NCI-H1694 treated with DMSO at 0.1 percent for 48 hours (cell line): ENCODE measurements around the gene MMS19.

Source experiments
- DNase-seq: peaks from one replicate; lab custom pipeline; 2025; lab: John Stamatoyannopoulos, UW

The MMS19 gene

DNA sequence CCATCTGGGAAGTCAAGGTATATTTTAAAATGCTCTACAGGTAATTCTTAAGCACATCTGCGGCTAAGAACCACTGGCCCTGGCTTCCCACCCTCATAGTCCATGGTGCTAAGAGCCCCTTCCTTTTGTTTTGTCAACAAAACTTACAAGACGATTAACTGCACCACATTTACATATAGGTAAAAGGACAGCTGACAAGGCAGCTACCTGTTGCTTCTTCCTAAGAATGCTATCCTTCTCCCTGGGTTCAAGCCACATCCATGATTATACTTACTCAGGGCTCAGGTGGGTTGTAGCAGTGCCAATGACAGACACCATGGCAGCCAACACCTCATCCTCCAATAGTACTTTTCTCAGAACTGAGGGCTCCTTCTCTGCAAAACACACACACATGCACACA is 35.9 kb downstream of the MMS19 start:
- DNase-seq = no peak

DNA sequence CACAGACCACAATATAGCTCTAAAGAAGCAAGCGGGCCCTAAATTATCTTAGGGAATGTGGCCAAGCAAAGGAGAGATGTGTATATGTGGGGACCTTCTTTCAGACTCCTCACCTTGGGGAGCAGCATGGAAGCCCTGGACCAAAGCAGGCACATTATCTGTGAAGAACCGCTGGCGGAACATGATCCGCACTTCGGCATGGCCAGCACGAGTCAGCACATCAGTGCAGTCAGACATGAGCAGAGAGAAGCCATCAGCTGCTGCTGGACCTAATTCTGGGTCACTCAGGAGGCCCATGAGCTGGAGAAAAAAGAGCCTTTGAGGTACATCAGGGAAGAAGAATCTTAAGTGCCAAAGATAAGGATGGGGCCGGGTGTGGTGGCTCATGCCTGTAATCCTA is 38.3 kb downstream of the MMS19 start:
- DNase-seq = no peak

- no peak for DNase-seq
These were observed 39.1 kb downstream of the MMS19 start for GRCh38 chr10:97459111-97459510.

- DNase-seq = no peak
These were observed 41.5 kb downstream of the MMS19 start for GRCh38 chr10:97456686-97457065.

- DNase-seq = no peak
These were observed 42.1 kb downstream of the MMS19 start for GRCh38 chr10:97456034-97456685.

GRCh38 chr10:97454330-97455036 is 43.7 kb downstream of the MMS19 start:
- DNase-seq = no peak

- DNase-seq = no peak
These were observed 45.9 kb downstream of the MMS19 start for GRCh38 chr10:97452352-97452751.

DNA sequence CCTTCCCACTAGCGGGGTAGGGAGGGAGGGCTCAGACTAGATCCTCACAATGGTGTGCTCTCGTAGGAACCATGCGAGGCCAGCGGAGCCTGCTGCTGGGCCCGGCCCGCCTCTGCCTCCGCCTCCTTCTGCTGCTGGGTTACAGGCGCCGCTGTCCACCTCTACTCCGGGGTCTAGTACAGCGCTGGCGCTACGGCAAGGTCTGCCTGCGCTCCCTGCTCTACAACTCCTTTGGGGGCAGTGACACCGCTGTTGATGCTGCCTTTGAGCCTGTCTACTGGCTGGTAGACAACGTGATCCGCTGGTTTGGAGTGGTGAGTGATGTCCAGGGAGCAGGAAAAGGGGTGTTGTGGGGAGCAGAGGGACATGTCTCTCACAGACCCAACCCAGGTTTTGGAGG is 46.6 kb downstream of the MMS19 start:
- no peak for DNase-seq

DNA sequence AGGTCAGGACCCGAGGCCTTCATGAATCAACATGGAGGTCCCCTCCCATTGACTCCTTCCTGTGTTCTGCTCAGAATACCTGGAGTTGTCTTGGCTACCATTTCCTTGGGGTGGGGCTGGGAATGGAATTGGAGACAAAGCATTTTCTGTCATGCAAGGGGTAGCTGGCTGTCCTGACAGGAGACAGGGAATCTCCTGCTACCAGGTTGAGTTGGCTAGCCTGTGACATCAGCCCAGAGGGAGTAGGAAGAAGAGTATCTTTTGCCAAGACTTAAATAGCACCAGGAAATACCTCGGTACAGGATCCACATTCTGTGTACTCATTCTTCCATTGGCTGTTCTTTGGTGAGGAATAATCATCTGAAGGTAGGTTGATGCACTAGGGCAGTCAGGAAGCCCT is 47.4 kb downstream of the MMS19 start:
- DNase-seq = no peak

GRCh38 chr10:97445722-97446639 is 52.2 kb downstream of the MMS19 start, which contains the start of the genes EXOSC1 and ZDHHC16:
TSS of gene EXOSC1 (minus strand) at chr10:97446006. CDS start at chr10:97445985, 21 bp downstream.
TSS of gene ZDHHC16 (plus strand) at chr10:97446175. CDS start at chr10:97451676, 5,501 bp downstream.
- DNase-seq = peak; percentile 94

GRCh38 chr10:97445357-97445721 is 52.9 kb downstream of the MMS19 start:
- DNase-seq = no peak

GRCh38 chr10:97444212-97444611 is 54.0 kb downstream of the MMS19 start:
- no peak for DNase-seq

DNA sequence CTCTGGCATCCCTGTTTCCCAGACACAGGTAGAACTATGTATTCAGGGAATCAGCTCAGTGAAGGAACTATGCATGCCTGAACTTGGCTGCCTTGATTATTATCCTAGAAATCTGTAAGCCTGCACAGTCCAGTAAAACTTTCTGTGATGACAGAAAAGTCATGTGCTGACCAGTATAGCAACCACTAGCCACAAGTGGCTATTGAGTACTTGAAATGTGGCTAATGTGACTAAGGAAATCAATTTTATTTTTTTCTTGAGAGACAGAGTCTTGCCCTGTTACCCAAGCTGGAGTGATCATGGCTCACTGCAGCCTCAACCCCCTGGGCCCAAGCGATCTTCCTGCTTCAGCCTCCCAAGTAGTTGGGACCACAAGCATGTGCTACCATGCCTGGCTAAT is 55.9 kb downstream of the MMS19 start:
- no peak for DNase-seq

GRCh38 chr10:97435211-97435610 is 63.0 kb downstream of the MMS19 start:
- DNase-seq = no peak

DNA sequence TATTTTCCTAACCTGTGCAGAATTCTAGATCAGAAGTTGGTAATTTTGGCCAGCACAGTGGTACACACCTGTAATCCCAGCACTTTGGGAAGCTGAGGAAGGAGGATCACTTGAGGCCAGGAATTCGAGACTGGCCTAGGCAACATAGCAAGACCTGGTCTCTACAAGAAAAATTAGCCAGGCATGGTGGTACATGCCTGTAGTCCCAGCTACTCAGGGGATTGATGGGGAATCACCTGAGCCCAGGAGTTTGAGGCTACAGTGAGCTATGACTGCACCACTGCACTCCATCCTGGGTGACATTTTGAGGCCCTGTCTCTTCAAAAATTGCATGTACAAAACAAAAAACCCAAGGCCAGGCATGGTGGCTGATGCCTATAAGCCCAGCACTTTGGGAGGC is 63.7 kb downstream of the MMS19 start:
- DNase-seq = no peak

DNA sequence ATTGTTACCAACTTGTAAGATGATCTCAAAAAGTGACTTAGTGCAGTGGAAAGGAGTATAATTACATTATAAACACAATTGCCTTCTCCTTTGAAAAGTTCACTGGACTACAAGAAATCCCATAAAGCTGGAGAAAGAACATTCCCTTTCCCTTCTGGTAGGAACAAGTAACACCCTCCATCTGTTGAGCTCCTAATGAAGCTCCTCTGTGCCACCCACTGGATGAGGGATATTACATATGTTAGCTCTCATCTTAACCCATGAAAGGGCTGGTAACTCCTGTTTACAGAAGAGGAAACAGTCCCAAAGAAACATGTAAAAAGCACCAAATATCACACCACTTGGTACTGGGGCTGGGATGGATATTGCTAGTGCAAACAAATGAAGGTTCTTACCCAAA is 64.2 kb downstream of the MMS19 start:
- no peak for DNase-seq

DNA sequence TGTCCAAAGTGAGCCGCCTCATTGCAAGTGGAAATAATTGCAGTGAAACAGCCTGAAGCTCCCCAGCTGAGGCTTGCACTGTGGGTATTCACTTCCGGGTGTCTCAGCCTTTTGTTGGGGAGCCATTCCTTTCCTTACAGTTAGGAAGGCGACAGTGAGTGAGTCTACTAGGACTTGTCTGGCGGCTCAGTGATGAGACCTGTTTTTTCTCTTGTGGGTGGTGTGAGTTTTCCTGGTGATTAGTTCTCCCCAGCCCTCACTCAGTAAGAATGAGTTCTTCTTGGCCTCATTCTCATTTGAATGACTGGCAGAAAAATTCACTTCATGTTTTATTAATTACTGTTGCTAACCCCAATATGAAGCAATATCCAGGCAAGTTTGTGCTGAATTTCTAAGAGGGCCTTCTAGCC is 69.6 kb downstream of the MMS19 start:
- no peak for DNase-seq

DNA sequence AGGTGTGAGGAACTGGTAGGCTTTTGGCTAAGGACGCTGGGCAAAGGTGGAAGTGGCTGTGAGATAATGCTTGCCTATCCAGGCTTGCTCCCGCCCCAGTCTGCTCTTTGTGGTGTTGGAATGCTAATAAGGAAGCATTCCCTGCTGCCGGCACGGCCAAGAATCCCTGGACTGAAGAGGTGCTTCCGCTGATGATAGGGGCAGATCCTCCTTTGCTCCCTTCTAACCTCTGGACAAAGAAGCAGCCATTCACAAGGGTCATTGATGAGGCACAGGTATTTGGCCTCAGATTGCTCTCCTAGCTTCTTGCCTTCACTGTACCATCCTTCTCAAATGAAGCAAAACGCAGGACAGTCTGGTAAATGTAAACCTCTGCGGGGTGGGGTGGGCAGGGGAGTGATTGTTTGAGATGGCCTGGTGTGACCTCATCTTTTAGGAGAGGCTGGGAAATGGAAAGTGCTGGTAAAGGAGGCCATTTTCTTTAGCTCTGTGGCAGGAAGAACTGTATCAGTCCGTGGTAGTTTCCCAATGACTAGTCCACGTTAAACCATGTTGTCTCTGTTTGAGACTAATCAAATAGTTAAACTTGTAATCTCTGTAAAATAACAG is 70.5 kb downstream of the MMS19 start:
- no peak for DNase-seq

- no peak for DNase-seq
These were observed 71.2 kb downstream of the MMS19 start for GRCh38 chr10:97426776-97427570.

DNA sequence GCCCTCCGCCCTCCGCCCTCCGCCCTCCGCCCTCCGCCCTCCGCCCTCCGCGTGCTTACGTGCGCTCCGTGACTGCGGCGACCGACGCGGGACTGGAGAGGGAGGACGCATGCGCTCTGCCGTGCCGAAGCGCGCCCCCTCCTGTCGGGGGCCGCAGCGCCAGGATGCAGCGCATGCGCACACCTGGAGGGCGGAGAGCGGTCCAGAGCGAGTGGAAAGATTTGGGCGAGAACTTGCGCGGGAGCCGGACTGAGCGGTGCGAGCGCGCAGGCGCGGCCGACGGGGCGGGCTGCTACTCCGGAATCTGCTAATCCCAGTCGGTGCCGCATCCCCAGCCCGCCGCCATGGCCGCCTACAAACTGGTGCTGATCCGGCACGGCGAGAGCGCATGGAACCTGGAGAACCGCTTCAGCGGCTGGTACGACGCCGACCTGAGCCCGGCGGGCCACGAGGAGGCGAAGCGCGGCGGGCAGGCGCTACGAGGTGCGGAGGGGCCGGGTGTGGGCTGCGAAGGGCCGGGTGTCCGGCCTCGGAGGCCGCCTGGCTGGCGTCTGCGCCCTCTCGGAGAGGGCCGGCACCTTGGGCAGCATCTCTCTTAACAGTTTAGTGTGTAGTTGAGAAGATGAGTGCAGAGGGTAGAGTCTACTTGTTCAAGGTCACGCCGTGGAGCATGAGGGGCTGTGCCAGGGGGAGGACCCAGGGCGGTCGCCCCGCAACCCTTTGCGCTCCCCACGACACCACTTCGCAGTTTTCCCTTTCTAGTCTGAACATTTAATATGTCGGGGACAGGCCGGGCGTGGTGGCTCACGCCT is 72.1 kb downstream of the MMS19 start, which contains the start of gene PGAM1:
Gene PGAM1 (plus strand): TSS at position 228 of the 812 bp plus-strand sequence. CDS start 117 bp downstream, at position 345.
- DNase-seq = peak; percentile 87
